NCI-H2227 (cell line): ENCODE data around the gene CTU1.
A peak's percentile ranks its signal among the peaks of the same experiment; 100 is the strongest.
"Not testable (repeated sequence)": the region's sequence is repeated elsewhere in the genome, so short reads cannot be mapped to it uniquely, and the experiment has no call there.

Experiments used
- DNase-seq: peaks from one replicate; lab custom pipeline; 2025; ENCODE audit not compliant: unreplicated experiment; lab: John Stamatoyannopoulos, UW

CTU1 gene

DNA sequence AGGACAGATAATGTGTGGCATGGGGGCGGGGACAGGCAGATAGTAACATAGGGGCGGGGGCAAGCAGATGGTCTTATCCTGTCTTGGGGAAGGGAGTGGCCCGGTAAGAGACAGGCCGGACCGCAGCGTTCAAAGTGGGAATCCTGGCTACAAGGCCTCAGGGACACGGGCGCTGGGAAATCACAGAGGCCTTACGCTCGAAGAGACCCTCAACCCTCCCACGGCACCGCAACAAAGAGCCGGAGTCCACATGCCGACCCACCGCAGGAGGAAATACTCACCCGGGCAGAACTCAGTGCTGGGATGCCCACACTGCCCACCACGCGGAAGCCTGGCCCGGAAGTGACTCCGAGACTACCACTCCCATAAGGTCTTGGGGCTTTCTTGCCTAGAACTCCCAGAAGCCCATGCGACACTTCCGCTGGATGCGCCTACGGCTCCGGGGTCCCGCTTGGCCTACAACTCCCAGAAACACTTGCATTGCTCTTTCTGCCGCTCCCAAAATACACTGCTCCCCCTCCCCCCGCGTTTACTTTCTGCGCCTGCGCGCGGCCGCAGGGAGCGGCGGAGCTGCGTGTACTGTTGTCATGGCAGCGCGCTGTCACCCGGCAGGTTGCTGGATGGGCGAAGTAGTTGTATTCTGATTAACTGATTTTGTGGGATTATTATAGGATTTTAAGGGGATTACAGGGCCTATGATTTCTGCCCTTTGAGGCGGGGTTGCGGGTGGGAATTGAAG lies at the start of gene CTU1:
CTU1 (minus strand) TSS at position 344 of the 739 bp plus-strand sequence. CDS start 3,840 bp downstream, outside the sequence.
- DNase-seq = peak; percentile 97

DNA sequence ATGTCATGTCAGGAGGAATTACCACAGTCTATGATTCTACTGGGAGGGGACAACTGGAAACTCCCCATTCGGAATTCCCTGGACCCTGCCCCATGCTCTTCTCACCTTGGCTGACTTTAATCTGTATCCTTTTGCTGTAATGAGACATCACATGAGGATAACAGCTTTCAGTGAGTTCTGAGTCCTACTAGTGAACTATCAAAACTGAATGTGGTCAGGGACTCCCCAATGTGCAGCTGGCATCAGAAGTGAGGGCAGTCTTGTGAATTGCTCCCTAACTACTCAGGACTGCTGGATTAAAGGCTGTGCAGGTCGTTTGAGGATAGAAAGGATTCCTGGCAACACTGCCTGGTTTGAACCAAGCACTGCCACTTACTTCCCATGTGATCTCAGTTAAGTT lies 49.1 kb upstream of the CTU1 start:
- DNase-seq = no peak

DNA sequence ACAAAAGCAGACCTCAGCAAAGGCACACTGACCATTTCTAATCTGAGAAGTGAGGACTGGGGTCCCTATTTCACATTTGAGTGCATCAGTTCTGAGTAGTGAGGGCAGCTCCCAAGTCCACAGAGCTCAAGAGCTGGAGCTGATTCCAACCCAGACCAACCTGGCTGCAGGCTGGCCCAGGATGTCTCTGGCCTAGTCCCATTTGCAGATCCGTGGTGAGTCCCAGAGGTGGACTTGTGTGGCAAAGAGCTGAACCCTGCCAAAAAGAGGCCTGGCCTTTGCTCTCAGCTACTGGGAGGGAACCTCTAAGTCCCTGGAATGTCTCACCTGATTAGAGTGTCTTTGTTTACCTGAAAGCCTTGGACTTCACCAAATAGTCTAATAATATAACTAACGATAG lies 48.5 kb upstream of the CTU1 start:
- DNase-seq = no peak

DNA sequence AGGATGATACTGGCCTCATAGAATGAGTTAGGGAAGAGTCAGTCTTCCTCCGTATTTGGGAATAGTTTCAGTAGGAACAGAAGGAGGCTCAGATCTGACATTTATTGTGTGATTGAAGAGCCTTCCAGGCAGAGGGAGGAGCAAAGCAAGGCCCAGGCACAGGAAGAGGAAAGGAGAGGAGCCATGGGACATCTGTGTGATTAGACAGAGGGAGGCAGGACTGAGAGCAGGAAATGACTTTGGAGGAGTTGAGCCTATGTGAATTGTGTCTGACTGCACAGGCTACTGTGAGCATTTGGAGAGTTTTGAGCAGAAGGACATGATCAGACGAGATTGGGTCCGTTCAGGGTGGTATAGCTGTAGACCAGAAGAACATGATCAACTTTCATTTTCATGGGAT lies 42.4 kb upstream of the CTU1 start:
- no peak for DNase-seq

DNA sequence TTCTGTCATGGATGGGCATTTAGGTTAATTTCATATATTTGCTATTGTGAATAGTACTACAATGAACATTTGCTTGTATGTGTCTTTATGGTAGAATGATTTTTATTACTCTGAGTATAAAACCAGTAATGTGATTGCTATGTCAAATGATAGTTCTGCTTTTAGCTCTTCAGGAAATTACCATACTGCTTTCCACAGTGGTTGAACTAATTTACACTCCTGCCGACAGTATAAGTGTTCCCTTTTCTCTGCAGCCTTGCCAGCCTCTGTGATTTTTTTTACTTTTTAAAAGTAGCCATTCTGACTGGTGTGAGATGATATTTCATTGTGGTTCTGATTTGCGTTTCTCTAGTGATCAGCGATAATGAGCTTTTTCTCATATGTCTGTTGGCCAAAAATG lies 40.4 kb upstream of the CTU1 start:
- no peak for DNase-seq

DNA sequence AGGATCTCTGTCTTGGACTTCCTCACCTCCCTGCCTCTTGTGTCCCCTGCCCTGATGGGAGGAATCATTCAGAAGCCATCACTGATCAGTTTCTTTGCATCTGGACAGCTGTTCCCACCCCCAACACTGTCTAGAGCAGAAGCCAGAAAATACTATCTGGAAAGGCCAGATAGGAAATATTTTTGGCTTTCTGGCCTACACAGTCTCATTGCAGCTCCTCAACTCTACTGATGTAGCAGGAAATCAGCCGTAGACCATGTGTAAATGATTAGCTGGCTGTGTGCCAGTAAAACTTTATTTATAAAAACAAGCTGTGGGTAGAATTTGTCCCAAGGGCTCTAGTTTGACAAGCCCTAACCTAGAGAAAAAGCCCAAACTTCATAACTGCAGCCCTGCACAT lies 39.5 kb upstream of the CTU1 start:
- DNase-seq = no peak

DNA sequence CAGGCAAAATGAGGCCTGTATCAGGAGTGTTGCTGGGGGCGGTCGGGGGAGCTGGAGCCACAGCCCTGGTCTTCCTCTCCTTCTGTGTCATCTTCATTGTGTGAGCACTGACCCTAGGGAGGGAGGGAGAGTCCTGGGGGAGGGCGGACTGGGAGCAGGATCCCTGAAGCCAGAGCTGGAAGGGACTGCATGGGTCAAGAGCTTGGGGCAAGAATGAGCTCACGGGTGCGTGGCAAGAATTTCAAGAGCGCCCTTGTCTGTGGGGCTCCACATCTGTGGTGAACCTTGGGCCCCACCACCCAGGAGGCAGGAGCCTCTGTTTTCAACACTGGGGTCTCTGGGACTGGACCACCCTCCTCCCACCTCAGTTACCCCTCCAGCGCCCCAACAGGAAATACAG lies 38.5 kb upstream of the CTU1 start:
- no peak for DNase-seq

DNA sequence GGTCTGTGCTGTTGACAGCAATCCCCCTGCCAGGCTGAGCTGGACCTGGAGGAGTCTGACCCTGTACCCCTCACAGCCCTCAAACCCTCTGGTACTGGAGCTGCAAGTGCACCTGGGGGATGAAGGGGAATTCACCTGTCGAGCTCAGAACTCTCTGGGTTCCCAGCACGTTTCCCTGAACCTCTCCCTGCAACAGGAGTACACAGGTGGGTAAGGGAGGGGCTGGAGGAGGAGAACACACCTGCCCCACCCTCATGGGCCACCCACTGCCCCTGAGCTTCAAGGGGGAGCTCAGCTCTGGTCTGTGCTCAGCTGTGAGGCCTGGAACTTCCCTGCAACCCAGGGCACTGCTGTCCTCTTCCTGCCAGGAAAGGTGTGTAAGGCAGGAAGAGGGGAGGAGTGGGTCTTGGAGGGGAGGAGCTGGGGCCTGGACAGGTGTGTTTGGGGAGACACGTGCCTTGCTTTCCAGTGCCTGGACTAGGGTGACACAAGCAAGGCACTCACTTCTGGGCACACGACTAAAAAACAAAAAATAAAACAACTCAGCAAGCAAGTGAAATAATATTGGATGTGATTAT lies 37.8 kb upstream of the CTU1 start:
- no peak for DNase-seq

DNA sequence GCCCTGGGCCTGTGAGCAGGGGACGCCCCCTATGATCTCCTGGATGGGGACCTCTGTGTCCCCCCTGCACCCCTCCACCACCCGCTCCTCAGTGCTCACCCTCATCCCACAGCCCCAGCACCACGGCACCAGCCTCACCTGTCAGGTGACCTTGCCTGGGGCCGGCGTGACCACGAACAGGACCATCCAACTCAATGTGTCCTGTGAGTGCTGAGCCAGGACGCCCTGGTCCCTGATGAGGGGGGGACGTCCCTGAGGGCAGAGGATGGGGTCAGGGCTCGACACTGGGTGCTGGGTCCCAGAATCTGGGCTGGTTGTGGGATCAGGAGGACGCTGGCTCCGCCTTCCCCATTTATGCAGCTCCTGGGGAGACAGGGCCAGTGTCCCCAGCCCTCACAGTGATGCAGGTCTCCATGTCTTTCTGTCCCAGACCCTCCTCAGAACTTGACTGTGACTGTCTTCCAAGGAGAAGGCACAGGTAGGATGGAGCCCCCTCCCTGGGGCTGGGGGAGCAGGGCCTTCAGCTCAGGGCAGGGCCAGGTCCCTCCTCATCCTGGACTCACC lies 36.4 kb upstream of the CTU1 start:
- no peak for DNase-seq

DNA sequence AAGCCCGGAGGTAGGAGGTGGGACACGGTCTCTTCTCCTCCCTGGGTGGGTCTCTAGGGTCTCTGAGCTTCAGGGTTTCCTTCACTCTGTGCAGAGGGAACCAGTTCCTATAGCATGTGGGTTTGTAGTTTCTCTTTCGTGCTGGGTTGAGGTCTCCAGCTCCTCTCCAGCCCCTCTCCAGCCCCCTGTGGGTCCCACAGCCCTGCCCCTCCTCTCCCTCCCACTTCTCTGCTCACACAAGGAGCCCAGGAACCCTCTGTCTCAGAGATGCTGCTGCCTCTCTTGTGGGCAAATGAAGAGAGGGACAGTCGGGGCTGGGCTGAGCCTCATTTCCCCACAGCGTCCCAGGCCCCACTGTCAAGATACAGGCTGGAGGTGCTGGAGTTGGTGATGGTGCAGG lies 35.3 kb upstream of the CTU1 start:
- no peak for DNase-seq

DNA sequence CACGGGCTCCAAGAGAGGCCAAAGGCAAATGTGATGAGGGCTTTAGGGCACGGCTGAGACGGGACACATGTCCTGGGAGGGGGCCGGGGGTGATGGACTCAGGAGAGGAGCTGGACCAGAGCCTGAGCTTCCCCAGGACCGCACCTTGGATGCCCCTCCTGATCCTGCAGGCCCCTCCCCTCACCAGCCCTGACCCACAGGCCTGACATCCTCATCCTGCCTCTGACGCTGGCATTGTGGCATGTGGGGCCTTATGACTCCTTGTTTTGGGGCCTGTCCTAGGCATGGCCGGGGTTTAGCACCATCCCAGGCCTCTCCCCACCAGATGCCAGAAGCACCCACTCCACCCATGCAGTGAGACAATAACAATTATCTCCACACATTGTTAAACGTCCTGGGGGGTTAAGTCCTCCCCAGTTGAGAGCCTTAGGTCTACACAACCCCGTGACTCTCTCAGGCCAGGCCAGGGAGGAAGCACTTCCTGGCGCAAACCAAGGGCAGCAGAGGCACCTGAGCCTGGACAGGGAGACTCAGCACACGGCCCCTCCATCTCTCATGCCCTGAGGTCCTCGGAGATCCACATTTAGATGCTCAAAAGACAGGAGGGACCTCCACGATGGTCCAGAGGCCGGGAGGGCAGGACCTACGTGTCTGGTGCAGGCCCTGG lies 34.7 kb upstream of the CTU1 start:
- DNase-seq = not testable (repeated sequence)

DNA sequence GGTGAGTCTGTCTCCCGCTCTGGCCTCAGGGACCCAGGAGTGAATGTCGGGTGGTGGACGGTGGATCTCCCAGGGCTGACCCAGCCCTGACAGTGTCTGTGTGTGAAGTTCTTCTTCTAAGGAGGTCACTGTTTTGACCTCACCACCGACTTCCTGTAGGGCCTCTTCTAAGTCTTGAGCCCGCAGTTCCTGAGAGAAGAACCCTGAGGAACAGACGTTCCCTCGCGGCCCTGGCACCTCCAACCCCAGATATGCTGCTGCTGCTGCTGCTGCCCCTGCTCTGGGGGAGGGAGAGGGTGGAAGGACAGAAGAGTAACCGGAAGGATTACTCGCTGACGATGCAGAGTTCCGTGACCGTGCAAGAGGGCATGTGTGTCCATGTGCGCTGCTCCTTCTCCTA lies 33.9 kb upstream of the CTU1 start, which contains the start of gene SIGLEC7:
SIGLEC7 (plus strand) TSS at position 183 of the 400 bp plus-strand sequence; CDS start at position 252, 69 bp downstream.
- DNase-seq = no peak

DNA sequence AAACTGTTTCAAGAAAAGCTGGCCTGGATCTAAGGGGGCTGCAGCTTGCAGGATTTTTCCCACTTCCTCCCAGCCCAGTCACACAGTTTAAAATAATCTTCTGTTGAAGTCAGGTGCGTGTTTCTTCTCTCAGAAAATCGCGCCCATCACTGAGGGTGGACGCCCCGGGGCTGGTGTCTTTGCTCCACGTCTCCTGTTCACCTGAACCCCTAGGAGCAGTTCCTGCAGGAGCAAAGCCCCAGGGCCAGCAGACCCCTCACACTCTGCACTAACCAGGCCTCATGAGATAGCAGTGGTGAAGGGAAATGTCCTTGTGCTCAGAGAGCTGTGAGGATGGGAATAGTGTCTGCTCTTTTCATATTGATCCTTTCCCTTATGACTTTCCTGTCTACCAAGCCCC lies 33.0 kb upstream of the CTU1 start:
- no peak for DNase-seq

DNA sequence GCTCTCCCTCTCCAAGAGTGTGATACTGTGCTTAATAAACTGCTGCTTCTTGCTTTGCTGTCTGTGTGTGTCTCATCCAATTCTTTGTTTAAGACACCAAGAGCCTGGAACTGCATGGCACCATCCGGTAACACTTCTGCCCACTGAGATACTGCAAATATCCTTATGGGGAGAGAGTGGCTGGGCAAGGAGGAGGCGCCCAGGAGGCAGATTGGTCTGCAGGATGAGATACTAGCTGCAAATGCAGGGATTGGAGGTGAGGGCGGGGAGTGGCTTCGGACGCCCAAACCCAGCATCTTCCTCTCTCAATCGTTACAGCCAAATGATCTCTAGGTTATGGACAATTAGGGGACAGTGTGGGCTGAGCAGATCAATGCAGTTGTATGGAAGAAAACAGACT lies 32.2 kb upstream of the CTU1 start:
- DNase-seq = no peak

DNA sequence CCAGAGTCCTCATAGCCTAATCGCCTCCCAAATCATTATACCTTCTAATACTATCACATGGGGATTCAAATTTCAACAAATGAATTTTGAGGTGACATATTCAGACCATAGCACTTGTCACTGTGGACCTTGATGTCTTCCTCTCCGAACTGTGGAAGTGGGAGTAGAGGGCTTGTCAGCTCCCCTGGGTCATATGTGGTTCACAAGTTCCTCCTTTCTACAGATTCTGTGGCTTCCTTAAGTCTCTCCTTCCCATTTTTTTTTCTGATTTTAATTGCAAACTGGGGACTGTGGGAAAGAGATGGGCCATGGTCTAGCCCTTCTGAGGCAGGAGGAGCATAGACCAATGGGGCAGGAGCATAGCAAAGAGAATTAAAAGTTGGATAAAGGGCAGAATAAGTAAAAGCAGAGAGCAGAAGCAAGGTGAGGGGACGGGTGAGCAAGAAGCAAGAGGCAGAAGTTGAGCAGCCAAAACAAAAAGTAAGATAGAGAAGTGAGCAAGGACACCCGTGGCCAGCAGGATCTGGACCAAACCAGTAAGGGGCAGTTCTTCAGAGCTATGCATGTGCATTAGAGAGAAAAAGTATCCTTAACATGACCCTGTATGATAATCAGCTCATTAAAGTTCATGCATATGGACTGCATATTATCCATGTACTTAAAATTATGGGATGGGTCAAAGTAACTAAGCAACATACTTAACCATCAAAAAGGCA lies 31.2 kb upstream of the CTU1 start:
- DNase-seq = no peak

DNA sequence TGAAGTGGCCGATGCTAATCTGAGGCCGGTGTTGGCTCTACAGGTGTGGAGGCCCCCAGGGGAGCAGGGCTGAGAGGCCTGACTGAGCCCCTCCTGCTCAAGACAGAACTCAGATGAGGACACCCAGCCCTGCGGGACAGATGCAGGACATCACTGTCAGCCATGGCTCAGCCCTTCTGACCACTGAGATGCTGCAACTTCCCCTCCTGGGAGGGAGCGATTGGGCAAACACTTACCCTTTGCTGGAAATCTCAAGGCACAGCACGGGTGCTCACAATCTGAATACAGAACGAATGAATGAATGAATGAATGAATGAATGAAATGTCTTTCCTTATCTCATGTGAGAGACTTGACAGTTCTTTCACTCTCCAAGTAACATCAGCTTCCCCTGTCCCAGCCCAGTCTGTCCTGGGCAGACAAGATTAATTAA lies 30.4 kb upstream of the CTU1 start:
- no peak for DNase-seq

DNA sequence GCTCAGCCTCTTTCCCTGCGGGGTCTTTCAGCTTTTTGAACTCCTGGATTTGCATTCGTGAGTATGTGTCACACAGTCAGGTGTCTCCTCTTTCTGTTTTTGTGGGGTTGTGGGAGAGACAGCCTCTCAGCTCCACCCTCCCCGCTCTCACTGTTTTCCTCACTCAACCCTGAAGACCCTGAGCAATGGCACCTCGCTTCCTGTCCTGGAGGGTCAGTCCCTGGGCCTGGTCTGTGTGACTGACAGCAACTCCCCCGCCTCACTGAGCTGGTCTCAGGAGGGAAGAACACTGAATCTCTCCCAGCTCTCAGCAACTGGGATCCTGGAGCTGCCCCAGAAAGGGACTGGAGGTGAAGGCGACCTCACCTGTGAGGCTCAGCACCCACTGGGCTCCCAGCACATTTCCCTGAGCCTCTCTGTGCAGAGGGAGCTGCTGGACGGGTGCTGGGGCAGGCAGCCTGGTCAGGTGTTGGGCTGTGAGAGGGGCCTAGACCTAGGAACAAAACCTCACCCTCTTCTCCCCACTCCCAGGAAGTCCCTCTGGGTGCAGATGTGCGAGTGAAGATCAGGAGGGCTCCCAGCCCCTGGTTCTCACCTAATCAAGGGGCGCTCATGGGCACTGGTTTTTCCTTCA lies 29.7 kb upstream of the CTU1 start:
- no peak for DNase-seq

DNA sequence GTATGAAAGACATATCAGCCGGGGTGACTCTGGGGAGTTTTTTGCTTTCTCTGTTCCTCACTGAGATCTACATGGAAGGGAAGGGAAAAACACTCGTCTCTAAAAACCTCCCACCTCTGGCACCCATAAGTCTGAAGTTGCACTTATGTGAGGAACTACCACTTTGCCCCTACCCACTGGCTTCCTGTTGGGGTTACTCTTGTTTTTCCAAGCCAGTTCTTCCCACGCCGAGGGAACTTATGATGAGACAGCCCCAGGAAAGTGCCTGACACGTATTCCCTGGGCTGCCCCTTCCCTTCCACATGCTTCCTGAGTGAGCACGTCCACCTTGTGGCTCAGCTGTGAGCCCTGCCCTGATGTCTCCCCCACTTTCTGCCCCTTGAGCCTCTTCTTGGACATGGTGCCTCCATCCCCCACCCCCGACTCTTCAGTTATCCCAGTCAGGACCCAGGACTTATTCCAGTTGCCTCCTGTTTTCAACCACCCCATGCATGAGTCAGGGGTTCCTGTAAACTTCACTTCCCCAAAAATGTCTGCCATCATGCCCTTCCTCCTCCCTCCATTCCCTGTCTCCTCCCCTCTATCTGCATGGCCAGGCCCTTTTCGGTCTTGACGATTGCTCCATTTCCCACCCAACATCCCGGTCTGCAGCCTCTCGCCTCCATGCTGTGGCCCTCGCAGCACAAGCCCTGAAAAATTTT lies 28.8 kb upstream of the CTU1 start:
- no peak for DNase-seq

DNA sequence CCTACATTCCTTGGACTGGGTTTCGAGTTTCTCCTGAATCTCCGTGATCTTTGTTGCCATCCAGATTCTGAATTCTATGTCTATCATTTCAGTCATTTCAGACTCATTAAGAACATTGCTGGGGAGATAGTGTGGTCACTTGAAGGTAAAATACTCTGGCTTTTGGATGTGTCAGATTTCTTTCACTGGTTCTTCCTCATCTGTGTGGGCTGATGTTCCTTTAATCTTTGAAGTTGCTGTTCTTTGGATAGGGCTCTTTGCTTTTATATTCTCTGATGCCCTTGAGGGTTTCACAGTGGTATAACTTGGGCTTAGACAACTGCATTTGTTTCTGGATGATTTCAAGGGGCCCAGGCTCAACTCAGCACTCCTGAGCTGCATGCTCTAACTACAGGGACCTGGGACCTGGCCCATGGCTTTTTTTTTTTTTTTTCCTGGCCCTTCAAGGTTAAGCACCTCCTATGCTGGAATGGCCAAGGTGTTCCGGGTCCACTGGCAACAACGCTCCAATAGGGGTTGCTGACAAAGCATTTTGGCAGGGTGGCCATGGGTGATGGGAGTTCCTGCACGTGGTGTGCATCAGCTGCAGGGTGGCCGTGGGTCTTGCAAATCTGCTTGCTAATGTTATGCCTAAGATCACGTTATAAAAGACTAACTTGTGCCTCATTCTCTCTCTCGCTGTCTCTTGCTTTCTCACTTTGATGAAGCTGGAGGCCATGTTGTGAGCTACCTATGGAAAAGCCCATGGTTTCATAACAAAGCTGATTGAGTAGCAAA lies 28.0 kb upstream of the CTU1 start:
- DNase-seq = no peak
